ENCODE data around the gene RNF144A. TPM values are rescaled to one million over a fixed set of nuclear protein-coding genes. Genes with fewer than 3 reads are reported as not detected.

Gene RNF144A
- total and polyA plus RNA-seq, 10 of the 15 experiments (the other 5 are each of a cell fraction or from before 2014, with no cell fraction given), result 0.02 to 12.1 (median 0.48) TPM; not detected in 1

GRCh38 chr2:7026742-7027141, 109.5 kb downstream of the RNF144A start:
- Histone ChIP-seq H3K9ac (ENCODE audit: control insufficient read depth, insufficient read depth, low read length) (no peak overlapping the region), H3K27ac (ENCODE audit: control insufficient read depth, insufficient read depth) (no peak overlapping the region), H3K36me3 (ENCODE audit: control insufficient read depth in 2 of 2, insufficient read depth in 2 of 2, low read length in 1 of 2) (no peaks in the 10 kb centered on the region; a peak in 1 of 4 replicates), H3K4me1 (ENCODE audit: control insufficient read depth, insufficient read depth, low read length) (no peaks in the 10 kb centered on the region), H3K27me3 (replicated peaks in 1 of 2; ENCODE audit: control insufficient read depth in 2 of 2, insufficient read depth in 2 of 2, low read length in 1 of 2) (no peaks in the 10 kb centered on the region), H3K9me3 (replicated peaks; ENCODE audit: control insufficient read depth, insufficient read depth, low read length) (no peaks in the 10 kb centered on the region), H3K4me2 (ENCODE audit: control insufficient read depth, insufficient read depth) (no peak overlapping the region), H3K4me3 (no peak overlapping the region), H2AFZ (ENCODE audit: control insufficient read depth, low read depth, low read length) (no peak overlapping the region), H3K79me2 (ENCODE audit: control insufficient read depth, insufficient read depth, low read length) (no peaks in the 10 kb centered on the region), H4K20me1 (ENCODE audit: control insufficient read depth, insufficient read depth) (no peaks in the 10 kb centered on the region)
- ChIA-PET POLR2A (no interaction called here), RAD21 (ENCODE audit: unreplicated experiment) (no interaction called here), CTCF (interaction anchor here (0.6 to 2.5 kb wide), 3 partner anchors 12 to 130 kb away, joined by 3 to 8 read pairs (median 4); no protein-coding TSS in a partner anchor), SMC1A (ENCODE audit: uncharacterized antibody, unreplicated experiment) (interaction anchor here (0.6 to 1.3 kb wide), 2 partner anchors 26 to 28 kb away, joined by 3 to 6 read pairs; no protein-coding TSS in a partner anchor)
- FAIRE-seq (no peak), ATAC-seq (no peak), DNase-seq (ENCODE audit: low read depth, low spot score) (no peak)
- no TSS peak for BruUV-seq (replicated peaks)
- WGBS (ENCODE audit: insufficient coverage, insufficient replicate concordance, low lambda C conversion rate, missing lambda C conversion rate), result 76% methylated on average over 8 of the region's 8 CpGs
- intact Hi-C loops (cut with micrococcal nuclease; ENCODE audit: unreplicated experiment) (no loop called here), in situ Hi-C loops (cut with MboI) (no loop called here)
- TF ChIP-seq JUND (IDR thresholded peaks at IDR 0.05; ENCODE audit: low read depth, low read length), result no peak

GRCh38 chr2:7027411-7027810, 110.2 kb downstream of the RNF144A start:
- no peak for DNase-seq (ENCODE audit: low read depth, low spot score)
- Histone ChIP-seq H3K9ac (ENCODE audit: control insufficient read depth, insufficient read depth, low read length) (no peak overlapping the region), H2AFZ (ENCODE audit: control insufficient read depth, low read depth, low read length) (no peak overlapping the region), H3K79me2 (ENCODE audit: control insufficient read depth, insufficient read depth, low read length) (no peaks in the 10 kb centered on the region), H3K4me1 (ENCODE audit: control insufficient read depth, insufficient read depth, low read length) (no peaks in the 10 kb centered on the region), H3K4me2 (ENCODE audit: control insufficient read depth, insufficient read depth) (no peak overlapping the region), H3K27ac (ENCODE audit: control insufficient read depth, insufficient read depth) (no peak overlapping the region), H3K27me3 (replicated peaks in 1 of 2; ENCODE audit: control insufficient read depth in 2 of 2, insufficient read depth in 2 of 2, low read length in 1 of 2) (no peaks in the 10 kb centered on the region), H3K36me3 (ENCODE audit: control insufficient read depth in 2 of 2, insufficient read depth in 2 of 2, low read length in 1 of 2) (no peaks in the 10 kb centered on the region; a peak in 1 of 4 replicates), H3K9me3 (replicated peaks; ENCODE audit: control insufficient read depth, insufficient read depth, low read length) (no peaks in the 10 kb centered on the region), H3K4me3 (no peak overlapping the region), H4K20me1 (ENCODE audit: control insufficient read depth, insufficient read depth) (no peaks in the 10 kb centered on the region)
- no TSS peak for BruUV-seq (replicated peaks)
- intact Hi-C loops (cut with micrococcal nuclease; ENCODE audit: unreplicated experiment) (no loop called here), in situ Hi-C loops (cut with MboI) (no loop called here)
- WGBS (ENCODE audit: insufficient coverage, insufficient replicate concordance, low lambda C conversion rate, missing lambda C conversion rate), result 26% methylated on average over 4 of the region's 4 CpGs
- SMC1A ChIA-PET (ENCODE audit: uncharacterized antibody, unreplicated experiment), result interaction anchor here (0.6 kb wide), 1 partner anchor 105 kb away, joined by 3 read pairs; no protein-coding TSS in a partner anchor
- no peak for FAIRE-seq
- POLR2A ChIA-PET, result no interaction called here
- RAD21 ChIA-PET (ENCODE audit: unreplicated experiment), result interaction anchor here (0.5 kb wide), 1 partner anchor 129 kb away, joined by 5 read pairs; no protein-coding TSS in a partner anchor
- CTCF ChIA-PET, result interaction anchor here (0.6 kb wide), 1 partner anchor 13 kb away, joined by 3 read pairs; no protein-coding TSS in a partner anchor
- ATAC-seq, result no peak
- TF ChIP-seq FOXM1 (IDR thresholded peaks at IDR 0.05; ENCODE audit: low read depth, low read length) (no peak), BCL11A (IDR thresholded peaks at IDR 0.05; ENCODE audit: low read depth, low read length) (no peak), EGR1 (IDR thresholded peaks at IDR 0.05; ENCODE audit: borderline replicate concordance in 1 of 2, low read depth in 2 of 2, low read length in 2 of 2) (no peak), RELA (IDR thresholded peaks at IDR 0.05; ENCODE audit: borderline replicate concordance, partially characterized antibody) (no peak), LARP7 (IDR thresholded peaks at IDR 0.05) (no peak), MTA2 (IDR thresholded peaks at IDR 0.05; ENCODE audit: low read depth) (no peak), NKRF (conservative IDR thresholded peaks at IDR 0.05) (no peak), ATF7 (IDR thresholded peaks at IDR 0.05; ENCODE audit: low read depth) (no peak), BMI1 (IDR thresholded peaks at IDR 0.05; ENCODE audit: borderline replicate concordance) (no peak), STAT3 (IDR thresholded peaks at IDR 0.05; ENCODE audit: low read depth, low read length) (no peak), KLF5 (IDR thresholded peaks at IDR 0.05; ENCODE audit: partially characterized antibody) (no peak), SP1 (IDR thresholded peaks at IDR 0.05; ENCODE audit: low read depth, low read length) (no peak), E2F4 (IDR thresholded peaks at IDR 0.05; ENCODE audit: low read depth, low read length) (no peak), USF1 (IDR thresholded peaks at IDR 0.05; ENCODE audit: borderline replicate concordance, extremely low read length, insufficient read depth, low read depth, low read length) (no peak)
